Stimulated activated CD8-positive, alpha-beta memory T cell treated with anti-CD3 and anti-CD28 coated beads, Interleukin-15, amount 100 ng/mL, for 4 hours (primary cell): ENCODE results near the gene KIFC1.
"Not testable (repeated sequence)": the region's sequence is repeated elsewhere in the genome, so short reads cannot be mapped to it uniquely, and the experiment has no call there.

ENCODE experiments used
- DNase-seq, 2 donors: peaks; one replicate each; pipeline ENCODE4 v3.0.0-alpha.2; 2020; ENCODE audit warnings: low read depth in 2 of 2

KIFC1 gene

DNA sequence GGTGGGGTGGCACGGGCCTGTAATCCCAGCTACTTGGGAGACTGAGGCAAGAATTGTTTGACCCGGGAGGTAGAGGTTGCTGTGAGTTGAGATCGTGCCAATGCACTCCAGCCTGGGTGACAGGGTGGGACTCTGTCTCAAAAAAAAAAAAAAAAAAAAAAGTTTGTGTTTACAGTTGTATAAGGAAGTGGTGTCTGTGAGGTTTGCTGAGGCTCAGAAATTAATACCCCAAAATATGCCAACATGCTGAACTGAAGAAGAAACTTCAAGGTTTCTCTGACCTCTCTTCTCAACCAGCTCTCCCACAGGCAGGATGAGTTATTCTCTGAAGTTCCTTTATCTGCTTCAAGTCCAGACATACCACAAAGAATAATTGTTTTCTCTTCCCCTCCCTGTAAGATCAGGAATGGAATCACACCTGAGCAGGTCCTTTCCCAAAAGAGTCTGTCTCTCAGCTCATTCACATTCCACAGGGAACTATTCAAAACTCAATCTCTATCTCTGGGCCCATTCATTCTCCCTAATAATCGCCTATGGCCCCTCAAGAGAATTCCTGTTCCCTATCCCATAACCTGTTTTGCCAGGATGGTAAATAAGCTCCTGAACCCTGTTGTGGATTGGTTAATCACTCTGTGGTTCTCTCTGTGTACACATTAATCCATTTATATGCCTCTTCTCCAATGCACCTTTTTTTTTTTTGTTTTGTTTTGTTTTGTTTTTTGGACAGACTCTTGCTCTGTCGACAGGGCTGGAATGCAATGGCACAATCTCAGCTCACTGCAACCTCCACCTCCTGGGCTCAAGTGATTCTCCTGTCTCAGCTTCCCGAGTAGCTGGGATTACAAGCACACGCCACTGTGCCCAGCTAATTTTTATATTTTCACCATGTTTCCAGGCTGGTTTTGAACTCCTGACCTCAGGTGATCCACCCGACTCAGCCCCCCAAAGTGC is 17.4 kb upstream of the KIFC1 start:
- DNase-seq, result no peak

DNA sequence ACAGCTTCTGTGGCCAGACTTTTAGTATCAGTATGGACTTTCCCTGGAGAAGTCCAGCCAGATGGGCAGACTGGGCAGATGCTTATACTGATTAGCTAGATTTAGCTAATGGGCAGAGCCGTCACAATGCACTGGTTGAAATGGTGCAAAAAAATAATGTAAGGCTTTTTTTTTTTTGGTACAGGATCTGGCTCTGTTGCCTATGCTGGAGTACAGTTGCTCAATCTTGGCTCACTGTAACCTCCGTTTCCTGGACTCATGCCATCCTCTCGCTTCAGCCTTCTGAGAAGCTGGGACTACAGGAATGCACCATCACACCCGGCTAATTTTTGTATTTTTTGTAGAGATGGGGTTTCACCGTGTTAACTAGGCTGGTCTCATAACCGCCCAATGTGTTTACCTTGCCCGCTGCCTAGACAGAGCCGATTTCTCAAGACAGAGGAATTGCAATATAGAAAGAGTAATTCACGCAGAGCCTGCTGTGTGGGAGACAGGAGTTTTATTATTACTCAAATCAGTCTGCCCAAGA is 16.4 kb upstream of the KIFC1 start:
- no peak for DNase-seq

DNA sequence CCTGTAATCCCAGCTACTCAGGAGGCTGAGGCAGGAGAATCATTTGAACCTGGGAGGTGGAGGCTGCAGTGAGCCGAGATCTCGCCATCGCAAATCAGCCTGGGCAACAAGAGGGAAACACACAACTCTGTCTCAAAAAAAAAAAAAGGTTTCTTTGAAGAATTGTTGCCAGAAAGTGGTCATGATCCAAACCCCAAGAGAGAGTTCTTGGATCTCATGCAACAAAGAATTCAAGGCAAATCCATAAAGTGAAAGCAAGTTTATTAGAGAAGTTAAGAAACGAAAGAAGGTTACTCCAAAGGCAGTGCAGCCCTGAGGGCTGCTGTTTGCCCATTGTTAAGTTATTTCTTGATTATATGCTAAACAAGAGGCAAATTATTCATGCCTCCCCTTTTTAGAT is 14.5 kb upstream of the KIFC1 start:
- no peak for DNase-seq

DNA sequence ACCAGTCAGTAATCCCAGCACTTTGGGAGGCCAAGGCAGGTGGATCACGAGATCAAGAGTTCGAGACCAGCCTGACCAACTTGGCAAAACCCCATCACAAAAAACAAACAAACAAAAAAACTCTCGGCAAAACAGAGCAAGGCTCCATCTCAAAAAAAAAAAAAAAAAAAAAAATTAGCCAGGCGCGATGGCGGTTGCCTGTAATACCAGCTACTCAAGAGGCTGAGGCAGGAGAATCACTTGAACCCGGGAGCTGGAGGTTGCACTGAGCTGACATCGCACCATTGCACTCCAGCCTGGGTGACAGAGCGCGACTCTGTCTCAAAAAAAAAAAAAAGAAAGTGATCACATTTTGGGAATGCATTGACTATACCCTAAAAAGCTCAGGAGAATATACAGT is 12.4 kb upstream of the KIFC1 start:
- not testable (repeated sequence) for DNase-seq

DNA sequence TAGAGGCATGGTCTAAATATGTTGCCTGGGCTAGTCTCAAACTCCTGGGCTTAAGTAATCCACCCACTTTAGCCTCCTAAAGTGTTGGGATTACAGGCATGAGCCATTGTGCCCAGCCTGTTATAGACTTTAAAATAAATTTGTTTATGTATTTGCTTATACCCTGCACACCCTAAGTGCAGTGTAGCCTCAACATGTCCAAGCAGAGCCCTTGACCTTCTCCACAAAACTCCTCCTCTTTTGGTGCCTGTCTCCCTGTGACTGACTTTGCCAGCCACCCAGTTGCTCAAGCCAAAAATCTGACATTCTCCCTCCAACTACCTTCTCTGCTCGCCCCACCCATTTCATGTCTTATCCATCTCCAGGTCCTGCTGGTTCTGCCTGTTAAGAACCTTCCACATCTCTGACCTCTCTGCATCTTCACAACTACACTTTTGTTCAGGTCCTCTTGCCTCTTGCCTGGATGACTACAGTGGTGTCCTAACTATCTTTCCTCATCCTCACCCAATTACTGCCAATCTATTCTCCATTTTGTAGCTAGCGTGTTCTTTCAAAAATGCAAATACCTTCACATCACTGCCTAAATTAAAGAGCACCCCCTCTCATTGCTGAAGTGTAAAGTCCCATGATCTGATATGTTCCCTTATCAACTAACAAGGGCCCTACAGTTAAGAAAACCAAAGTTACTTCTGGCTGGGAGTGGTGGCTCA is 11.2 kb upstream of the KIFC1 start:
- DNase-seq, result no peak

GRCh38 chr6:33383427-33384185 is 8.0 kb upstream of the KIFC1 start:
- no peak for DNase-seq

DNA sequence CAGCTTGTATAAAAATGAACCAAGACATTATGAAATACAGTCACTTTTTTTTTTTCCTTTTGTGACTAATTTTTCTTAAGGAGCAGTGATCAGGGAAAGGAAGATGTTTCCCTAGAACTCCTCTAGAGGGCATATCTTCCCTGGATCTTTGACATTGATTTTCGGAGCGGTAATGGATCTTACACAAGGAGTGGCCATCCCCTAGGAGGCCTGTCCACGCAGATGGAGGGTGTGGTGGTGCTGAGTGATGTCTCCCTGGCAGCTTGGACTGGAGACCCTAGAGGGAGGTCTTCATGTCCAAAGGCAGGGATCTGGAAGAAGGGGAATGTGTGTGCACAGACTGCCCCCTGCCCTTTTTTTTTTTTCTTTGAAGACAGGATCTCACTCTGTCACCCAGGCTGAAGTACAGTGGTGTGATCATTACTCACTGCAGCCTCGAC is 7.0 kb upstream of the KIFC1 start:
- DNase-seq, result no peak

- no peak for DNase-seq
These were observed 1.4 kb upstream of the KIFC1 start for GRCh38 chr6:33390173-33390572.

- DNase-seq, result no peak
These were observed 801 bp upstream of the KIFC1 start for GRCh38 chr6:33390767-33391277.

- DNase-seq, result no peak
These were observed 435 bp downstream of the KIFC1 start for GRCh38 chr6:33391922-33392594.

DNA sequence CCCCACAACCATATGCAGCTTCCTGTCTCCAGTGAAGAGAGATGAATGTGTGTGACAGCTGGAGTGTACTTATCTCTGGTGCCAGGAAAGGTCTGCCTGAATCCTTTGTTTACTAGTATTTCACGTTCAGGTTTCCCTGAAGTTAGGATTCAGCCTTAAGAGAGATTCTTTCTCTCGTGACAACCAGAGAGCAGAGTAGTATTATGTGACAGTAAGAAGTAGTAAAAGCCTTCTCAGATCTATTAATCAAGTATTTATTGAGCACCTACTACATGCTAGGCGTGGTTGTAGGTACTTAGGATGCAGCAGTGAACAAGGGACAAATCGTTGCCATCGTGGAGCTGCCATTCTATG is 949 bp downstream of the KIFC1 start:
- DNase-seq, result no peak

DNA sequence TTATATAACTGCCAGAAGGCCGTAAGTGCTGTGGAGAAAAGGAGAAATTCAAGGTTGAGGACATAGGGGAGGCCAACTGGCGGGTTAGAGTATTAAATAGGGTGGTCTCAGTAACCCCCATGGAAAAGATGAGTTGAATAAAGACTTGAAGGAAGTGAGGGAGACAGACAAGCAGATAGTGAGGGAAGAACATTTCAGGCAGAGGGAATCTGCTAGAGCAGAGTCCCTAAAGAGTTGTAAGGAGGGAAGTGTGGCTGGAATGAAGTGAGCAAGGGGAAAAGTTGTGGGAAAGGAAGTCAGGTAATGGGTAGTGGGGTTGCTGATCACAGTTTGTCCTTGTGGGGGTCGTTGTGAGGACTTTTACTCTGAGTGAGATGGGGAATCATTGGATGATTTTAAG is 1.4 kb downstream of the KIFC1 start:
- no peak for DNase-seq

DNA sequence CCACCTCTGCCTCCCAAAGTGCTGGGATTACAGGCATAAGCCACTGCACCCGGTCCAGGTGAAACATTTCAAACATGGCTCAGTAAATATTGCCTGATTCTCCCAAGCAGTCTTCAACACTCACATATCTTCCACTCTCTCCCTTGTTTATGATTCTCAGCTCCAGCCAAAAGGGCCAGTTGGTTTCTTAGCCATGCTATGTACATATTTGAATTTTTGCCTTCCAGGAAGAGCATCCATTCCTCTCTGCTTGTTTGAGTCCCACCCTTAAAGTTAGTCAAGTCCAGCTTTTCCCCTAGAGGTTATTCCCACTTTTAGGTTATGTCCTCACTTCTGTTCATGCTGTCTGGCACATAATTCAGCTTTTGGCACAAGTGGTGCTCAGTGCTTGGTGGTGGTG is 5.9 kb downstream of the KIFC1 start:
- DNase-seq, result no peak

- DNase-seq, result not testable (repeated sequence)
These were observed 7.0 kb downstream of the KIFC1 start for GRCh38 chr6:33398601-33399000.

DNA sequence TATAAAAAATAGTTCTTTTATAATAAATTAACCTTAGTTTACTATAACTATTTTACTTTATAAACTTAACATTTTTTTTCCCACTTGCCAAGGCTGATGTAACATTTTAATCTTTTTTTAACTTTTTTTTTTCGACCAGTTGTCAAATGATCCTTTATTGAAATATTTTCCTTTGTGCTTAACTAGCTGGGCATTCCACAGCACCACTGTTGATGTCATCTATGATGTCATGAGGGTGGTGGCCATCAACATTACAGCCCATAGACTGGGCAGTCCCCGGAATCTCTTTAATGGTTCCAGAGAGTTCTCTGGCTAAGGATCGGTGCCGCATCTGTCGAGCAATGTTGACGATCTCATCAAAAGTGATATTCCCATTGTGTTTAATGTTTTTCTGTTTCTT is 8.3 kb downstream of the KIFC1 start:
- not testable (repeated sequence) for DNase-seq

DNA sequence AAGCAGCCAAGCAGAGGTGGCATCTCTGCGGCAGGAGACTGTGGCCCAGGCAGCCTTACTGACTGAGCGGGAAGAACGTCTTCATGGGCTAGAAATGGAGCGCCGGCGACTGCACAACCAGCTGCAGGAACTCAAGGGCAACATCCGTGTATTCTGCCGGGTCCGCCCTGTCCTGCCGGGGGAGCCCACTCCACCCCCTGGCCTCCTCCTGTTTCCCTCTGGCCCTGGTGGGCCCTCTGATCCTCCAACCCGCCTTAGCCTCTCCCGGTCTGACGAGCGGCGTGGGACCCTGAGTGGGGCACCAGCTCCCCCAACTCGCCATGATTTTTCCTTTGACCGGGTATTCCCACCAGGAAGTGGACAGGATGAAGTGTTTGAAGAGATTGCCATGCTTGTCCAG is 13.3 kb downstream of the KIFC1 start:
- no peak for DNase-seq

GRCh38 chr6:33405386-33405940 is 13.8 kb downstream of the KIFC1 start:
- no peak for DNase-seq

DNA sequence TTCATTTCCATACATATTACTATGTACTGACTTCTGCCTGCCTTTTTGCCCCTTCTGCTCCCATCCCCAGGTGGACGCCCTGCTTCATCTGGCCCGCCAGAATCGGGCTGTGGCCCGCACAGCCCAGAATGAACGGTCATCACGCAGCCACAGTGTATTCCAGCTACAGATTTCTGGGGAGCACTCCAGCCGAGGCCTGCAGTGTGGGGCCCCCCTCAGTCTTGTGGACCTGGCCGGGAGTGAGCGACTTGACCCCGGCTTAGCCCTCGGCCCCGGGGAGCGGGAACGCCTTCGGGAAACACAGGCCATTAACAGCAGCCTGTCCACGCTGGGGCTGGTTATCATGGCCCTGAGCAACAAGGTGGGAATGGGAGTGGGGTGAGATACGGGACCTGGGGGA is 14.5 kb downstream of the KIFC1 start:
- no peak for DNase-seq

DNA sequence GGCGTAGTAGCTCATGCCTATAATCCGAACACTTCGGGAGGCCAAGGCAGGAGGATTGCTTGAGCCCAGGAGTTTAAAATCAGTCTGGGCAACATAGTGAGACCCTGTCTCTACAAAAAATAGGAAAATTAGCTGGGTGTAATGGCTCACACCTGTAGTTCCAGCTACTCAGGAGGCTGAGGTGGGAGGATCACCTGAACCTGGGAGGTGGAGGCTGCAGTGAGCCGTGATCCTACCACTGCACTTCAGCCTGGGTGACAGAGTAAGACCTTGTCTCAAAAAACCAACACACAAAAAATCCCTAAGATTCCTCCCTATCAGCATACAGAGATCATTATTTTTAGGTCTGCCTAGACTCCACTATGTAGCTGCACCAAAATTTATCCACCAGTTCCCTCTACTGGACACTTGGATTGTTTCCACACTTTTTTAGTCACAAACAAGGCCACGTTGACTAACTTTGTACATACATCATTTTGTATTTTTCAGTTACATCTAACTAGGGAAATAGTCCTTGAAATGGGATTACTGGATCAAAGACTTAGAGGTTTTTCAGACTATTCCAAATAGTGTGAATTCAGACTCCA is 15.6 kb downstream of the KIFC1 start:
- no peak for DNase-seq

DNA sequence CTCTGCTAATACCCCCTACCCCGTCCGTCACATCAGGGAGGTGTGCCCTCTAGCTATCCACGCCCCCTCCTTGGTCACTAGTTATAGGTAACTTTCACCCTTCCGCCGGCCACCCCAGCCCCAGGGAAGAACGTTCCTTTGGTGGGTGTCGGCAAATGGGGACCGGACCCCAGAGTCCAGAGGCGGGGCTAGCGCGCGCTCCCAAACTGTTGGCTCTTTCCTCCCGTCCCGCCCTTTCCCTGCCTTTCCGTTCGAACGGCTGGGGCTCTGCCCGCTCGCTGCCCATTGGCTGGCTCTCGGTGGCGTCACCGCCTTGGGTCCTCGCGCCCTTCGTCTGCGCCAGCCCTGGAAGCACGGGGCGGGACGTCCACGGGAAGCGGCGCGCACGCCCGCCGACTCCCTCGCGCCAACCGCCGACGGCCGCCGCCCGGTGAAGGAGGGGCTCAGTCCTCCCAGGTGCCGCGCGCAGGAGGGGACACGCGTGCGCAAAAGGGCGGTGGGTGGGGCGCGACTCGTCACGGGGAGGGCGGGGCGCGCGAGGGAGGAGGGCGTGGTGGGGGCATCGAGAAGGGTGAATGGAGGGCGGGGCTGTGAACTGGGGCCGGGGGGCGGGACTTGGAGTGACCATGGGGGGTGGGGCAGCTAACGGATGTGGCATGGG is 18.6 kb downstream of the KIFC1 start:
- peak; percentile 93 to 97 for DNase-seq
